Fibroblast of pulmonary artery (primary cell): ENCODE measurements around the gene RPS6KA5.
"Not testable (repeated sequence)": the region's sequence is repeated elsewhere in the genome, so short reads cannot be mapped to it uniquely, and the experiment has no call there.

Experiments
- DNase-seq: peaks from one replicate; pipeline ENCODE4 v3.0.0-alpha.2; 2010; ENCODE audit warnings: low read depth
- H3K4me3 ChIP-seq: replicated peaks from 2 replicates; pipeline ENCODE4 v1.5.1; 2011; ENCODE audit warnings: low read depth, mild to moderate bottlenecking, control low read depth, low read length, moderate library complexity
- TF ChIP-seq, protein P1 (sequence below): IDR thresholded peaks from 2 replicates; pipeline ENCODE4 v1.5.1; 2011; ENCODE audit warnings: mild to moderate bottlenecking, control low read depth, low read length, inconsistent platforms; ENCODE audit errors: missing control alignments

RPS6KA5 gene

DNA sequence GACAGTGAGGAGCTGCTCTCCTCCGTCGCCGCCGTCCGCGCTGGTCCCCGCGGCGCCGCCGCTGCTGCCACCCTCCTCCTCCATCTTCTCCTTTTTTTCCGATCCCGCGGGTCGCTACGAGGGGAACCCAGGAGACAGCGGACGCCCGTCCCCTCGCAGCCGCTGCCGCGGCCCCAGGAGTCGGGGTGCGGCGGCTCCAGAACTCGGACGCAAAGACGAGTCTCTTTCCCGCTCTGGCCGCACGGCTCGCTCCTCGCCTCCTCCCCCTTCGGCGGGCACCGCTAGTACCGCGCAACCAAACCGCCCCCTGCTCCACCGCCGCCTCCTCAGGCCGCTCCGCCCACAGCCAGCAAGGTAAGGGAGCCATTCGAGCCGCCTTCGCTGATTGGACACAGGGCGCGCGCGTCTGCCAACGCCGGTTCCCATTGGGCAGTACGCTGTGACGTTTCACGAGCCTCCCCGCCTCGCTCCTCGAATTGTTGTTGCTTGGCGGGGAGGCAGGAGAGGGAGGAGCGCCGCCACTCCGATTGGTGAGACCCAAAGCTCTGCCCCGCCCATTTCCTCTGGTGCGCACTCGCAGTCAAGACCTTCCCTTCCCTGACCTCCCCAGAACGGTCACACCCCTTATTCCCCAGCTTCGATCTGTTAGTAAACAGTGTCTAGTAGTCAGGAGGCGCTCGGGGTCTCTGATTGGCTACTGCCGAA lies at the start of gene RPS6KA5:
Gene RPS6KA5 (minus strand): TSS at position 291 of the 705 bp plus-strand sequence. CDS start 207 bp downstream, at position 84.
- DNase-seq: peak; percentile 100
- TF ChIP-seq, protein P1, sequence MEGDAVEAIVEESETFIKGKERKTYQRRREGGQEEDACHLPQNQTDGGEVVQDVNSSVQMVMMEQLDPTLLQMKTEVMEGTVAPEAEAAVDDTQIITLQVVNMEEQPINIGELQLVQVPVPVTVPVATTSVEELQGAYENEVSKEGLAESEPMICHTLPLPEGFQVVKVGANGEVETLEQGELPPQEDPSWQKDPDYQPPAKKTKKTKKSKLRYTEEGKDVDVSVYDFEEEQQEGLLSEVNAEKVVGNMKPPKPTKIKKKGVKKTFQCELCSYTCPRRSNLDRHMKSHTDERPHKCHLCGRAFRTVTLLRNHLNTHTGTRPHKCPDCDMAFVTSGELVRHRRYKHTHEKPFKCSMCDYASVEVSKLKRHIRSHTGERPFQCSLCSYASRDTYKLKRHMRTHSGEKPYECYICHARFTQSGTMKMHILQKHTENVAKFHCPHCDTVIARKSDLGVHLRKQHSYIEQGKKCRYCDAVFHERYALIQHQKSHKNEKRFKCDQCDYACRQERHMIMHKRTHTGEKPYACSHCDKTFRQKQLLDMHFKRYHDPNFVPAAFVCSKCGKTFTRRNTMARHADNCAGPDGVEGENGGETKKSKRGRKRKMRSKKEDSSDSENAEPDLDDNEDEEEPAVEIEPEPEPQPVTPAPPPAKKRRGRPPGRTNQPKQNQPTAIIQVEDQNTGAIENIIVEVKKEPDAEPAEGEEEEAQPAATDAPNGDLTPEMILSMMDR: no peak
- peak within 1 kb of the TSS; percentile 82 for H3K4me3 ChIP-seq

DNA sequence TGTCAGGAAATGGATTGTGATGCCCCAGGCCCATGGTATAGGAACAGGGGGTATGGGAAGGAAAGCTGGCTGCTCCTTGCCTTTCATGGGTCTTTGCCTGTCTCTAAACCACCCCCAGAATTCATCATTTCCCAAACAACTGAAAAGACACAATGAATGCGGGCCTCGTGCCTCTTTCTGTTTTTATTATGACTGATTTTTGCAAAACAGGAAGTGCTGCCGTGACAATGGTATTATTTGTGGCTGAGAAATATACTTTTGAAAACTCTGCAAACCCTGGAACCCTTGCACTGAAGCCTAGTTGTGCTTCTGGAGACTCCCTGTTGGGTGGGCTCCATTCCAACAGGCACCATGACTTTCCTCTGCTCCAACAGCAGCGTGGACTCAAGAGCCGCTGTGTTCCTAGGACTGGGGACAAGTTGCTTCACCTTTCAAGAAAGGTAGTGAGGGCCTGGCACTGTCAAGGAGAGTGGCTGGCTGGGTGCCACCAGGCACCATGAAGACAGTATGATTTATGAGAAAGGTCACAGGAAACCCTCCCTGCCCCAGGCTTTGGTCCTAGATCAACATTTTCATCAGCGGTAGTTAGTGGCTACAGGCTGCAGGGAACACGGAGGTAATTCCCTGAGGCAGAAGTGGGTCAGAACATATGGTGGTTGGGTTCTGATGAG lies 48.6 kb upstream of the RPS6KA5 start:
- no peak overlapping the region for H3K4me3 ChIP-seq
- peak; percentile 79 for DNase-seq
- TF ChIP-seq, protein P1: no peak

DNA sequence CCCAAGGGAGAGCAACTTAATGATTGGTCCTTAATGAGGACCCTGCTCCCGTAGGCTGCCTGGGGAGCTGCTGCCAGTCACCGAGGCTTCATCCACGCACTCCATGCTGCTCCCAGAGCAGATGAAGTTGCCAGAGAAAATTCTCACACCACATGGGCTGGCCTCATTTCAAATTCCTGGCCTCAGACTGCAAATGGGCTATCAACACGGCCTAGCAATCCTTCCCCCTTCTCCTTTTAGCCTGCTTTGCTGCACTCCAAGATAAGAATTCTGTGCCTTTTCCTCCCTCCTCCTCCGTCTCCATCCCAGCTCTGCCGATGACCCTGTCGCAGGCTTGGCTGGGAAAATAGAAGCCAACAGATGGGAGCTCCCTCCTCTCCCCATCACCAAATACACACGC lies 42.7 kb upstream of the RPS6KA5 start:
- H3K4me3 ChIP-seq: no peak overlapping the region
- no peak for DNase-seq
- TF ChIP-seq, protein P1: no peak

DNA sequence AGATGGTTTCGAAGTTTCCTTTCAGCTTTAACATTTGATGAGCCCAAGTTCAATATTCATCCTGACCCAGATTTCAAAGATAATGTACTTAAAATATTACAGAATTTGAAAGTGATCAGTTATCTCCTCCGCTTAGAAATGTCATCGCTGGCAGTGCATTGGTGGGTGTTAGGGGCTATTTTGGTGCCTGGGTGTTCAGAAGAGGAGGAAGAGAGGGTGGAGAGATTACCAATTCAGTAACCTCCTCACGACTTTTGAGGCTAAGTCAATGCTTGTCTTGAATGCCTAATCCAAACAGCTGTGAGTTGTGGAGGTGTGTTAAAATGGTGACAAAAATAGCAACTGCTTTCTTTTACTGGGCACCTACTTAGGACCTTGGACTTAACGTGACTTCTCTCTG lies 39.7 kb upstream of the RPS6KA5 start:
- H3K4me3 ChIP-seq: no peak overlapping the region
- no peak for DNase-seq
- TF ChIP-seq, protein P1: no peak

DNA sequence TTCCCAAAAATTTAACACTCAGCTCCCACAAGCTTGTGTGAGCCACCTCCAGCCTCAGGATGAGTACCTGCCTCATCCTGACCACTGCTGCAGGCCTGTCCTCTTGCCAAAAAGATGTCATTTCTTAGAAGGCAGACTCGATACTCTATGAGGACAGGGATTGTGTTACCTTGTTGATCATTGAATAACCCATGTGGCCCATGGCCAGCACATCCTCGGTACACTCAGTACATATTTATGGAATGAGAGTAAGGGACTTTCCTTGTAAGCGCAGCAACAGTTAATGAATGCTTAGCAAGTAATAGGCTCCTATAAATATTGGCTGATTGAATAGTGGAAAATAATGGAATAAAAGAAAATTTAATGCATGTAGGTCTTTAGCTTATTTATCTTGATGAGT lies 38.1 kb upstream of the RPS6KA5 start:
- no peak overlapping the region for H3K4me3 ChIP-seq
- TF ChIP-seq, protein P1: no peak
- DNase-seq: no peak

DNA sequence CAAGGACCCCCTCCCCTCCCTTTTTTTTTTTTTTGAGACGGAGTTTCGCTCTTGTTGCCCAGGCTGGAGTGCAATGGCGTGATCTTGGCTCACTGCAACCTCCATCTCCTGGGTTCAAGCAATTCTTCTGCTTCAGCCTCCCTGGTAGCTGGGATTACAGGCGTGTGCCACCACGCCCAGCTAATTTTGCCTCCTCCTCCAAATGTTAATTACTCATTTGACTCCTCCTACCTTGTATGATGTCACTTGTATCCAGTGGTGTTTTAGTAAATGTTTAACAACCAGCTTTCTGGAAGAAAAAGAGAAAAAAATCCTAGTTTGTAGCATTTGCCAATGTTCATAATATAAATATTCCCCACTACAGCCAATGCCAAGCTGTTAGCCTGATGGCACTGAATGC lies 37.2 kb upstream of the RPS6KA5 start:
- not testable (repeated sequence) for DNase-seq, H3K4me3 ChIP-seq

DNA sequence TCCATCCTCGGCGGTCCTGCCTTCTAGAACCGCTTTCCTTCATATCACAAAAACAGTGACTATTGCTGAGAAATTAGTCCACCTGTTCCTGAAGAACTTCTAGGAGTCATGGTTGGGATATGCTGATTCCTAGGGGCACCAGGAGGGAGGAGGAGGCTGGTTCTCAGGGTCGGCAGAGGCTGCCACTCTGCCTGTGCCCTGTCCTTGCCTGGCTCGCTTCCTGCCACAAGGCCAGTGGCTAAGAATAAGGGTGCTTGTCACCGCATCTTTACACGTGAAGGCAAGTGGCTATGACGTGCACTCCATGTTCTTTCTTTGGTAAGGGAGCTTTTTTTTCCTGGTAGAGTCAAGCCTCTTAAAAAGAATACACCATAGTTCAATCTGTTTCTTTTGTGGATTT lies 34.7 kb upstream of the RPS6KA5 start:
- no peak for DNase-seq
- H3K4me3 ChIP-seq: no peak overlapping the region
- TF ChIP-seq, protein P1: no peak
